GM20000 (cell line): Measurements from ENCODE around the gene KDM3B.
"Not testable (repeated sequence)": the region's sequence is repeated elsewhere in the genome, so short reads cannot be mapped to it uniquely, and the experiment has no call there.

ENCODE experiments used
- DNase-seq: peaks from one replicate; pipeline ENCODE4 v3.0.0; 2012; ENCODE audit warnings: low spot score
- TF ChIP-seq, protein P1 (sequence below): IDR thresholded peaks from 2 replicates; pipeline ENCODE4 v1.5.1; 2012; ENCODE audit warnings: mild to moderate bottlenecking, control low read depth; ENCODE audit errors: extremely low read depth, missing control alignments

Gene KDM3B

DNA sequence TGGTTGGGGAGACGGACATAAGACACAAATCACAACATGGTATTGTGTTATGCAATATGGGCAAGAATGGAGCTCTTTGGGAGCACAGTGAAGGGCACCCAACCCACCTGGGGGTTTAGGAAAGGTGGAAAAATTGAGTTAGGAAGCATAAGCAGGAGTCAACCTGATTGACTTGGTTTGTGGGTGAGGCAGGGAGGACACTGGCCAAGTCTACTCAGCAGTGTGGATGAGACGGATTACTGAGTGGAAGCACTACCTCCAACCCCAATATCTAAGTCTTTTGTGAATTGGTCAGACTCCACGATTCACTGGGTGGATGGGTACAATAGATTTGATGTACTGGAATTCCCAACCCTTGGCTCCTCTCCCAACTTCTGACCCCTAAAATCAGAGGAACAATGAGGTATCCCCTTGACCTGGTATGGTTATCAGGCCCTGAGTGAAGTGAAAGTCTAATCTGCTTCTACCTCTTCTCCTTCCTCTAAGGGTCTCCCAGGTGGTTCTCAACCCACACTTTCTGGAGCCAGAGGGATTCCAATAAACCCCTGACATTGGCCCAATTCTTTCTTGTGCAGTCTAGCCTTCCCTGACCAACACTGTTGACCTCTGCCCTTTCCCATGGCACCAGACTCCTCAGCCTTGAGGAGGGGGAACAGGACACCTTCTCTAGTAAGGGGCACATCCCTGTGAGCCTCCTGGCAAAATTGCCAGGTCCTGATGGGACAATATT is 118.0 kb downstream of the KDM3B start:
- TF ChIP-seq, protein P1, sequence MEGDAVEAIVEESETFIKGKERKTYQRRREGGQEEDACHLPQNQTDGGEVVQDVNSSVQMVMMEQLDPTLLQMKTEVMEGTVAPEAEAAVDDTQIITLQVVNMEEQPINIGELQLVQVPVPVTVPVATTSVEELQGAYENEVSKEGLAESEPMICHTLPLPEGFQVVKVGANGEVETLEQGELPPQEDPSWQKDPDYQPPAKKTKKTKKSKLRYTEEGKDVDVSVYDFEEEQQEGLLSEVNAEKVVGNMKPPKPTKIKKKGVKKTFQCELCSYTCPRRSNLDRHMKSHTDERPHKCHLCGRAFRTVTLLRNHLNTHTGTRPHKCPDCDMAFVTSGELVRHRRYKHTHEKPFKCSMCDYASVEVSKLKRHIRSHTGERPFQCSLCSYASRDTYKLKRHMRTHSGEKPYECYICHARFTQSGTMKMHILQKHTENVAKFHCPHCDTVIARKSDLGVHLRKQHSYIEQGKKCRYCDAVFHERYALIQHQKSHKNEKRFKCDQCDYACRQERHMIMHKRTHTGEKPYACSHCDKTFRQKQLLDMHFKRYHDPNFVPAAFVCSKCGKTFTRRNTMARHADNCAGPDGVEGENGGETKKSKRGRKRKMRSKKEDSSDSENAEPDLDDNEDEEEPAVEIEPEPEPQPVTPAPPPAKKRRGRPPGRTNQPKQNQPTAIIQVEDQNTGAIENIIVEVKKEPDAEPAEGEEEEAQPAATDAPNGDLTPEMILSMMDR = no peak
- DNase-seq = no peak

DNA sequence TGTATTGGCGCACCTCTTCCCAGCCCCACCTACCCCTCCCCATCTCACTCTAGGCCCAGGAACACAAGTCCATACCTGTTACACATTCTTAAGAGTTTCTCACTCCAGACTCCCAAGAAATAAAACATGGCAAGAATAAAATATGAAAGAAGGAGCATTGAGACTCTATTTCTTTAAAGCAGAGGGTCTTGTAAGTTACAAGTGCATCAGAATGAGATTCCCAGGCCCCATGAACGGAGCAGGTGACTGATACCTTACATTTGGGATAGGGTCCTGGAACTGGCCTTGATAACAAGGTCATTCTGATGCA is 118.5 kb downstream of the KDM3B start:
- TF ChIP-seq, protein P1 = no peak
- DNase-seq = no peak

DNA sequence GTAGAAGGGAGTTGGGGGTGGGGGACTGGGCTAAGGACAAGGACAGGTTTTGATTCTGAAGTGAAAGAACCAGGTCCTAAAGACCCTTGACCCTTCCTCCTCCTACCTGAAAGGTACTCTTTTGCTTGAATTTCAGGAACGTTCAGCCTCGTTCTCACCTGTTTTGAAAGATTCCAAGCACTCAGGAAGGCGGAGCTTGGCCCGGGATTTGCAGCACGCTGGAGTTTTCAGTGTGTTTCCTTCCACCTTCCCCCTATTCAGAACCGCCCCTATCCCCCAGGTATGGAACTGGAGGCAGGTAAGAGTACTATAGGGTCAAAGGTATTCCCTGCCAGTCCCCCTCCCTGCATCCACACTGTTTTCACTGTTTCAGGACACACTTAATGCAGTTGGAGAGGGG is 119.9 kb downstream of the KDM3B start:
- DNase-seq = no peak
- TF ChIP-seq, protein P1 = no peak

DNA sequence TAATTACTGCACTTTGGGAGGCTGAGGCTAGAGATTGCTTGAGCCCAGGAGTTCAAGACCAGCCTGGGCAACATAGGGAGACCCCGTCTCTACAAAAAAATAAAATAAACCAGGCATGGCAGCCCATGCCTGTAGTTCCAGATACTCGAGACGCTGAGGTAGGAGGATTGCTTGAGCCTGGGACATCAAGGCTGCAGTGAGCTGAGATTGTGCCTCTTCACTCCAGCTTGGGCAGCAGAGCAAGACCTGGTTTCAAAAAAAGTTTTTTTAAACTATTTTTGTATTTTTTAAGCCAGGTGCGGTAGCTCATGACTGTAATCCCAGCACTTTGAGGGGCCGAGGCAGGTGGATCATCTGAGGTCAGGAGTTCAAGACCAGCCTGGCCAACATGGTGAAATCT is 120.7 kb downstream of the KDM3B start:
- not testable (repeated sequence) for DNase-seq

DNA sequence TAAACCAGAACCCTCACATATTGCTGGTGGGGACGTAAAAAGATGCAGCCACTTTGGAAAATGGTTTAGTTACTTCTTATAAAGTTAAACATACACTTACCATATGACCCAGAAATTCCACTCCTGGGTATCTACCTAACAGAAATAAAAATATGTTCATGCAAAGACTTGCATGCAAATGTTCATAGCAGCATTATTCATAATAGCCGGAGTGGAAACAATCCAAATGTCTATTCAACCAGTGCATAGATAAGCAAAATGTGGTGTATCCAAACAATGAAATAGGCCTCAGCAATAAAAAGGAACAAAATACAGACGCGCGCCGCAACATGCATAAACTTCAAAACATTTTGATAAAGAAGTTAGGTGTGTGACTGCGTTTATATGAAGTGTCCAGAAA is 124.4 kb downstream of the KDM3B start:
- DNase-seq = no peak
- TF ChIP-seq, protein P1 = no peak

DNA sequence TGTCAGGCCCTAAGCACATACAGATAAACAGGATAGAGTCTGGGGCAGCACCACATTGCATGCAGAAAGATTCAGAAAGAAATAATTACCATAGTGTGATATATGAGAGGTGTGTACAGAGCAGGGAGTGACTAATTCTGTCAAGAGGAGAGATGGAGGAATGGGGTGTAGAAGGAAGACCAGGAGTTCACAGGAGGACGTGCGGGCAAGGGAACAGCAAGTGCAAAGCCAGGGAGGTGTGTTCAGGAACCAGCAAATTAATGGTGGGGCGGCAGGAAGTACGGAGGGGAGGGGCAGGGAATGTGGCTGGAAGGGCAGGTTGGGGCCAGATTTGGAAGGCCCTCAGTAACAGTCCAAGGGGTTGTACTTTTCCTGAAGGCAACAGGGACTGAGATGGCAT is 130.2 kb downstream of the KDM3B start:
- TF ChIP-seq, protein P1 = no peak
- DNase-seq = no peak
